K562 (cell line): ENCODE data around the gene MYLIP. TPM values are rescaled to one million over a fixed set of nuclear protein-coding genes. Genes with fewer than 3 reads are reported as not detected.

Experiments used
- ATAC-seq: fragments of 200-7000 bp; cut with Tn5 transposase; 3 replicates; pipeline ENCODE4 v1.9.1; 2020; ENCODE audit warnings: moderate library complexity
- BruUV-seq: library from RNA; stranded (reverse); fragments of 400-500 nt; replicated peaks from 2 replicates; lab custom pipeline; 2021; lab: Mats Ljungman, UMichigan
- CTCF ChIA-PET: fragments of 300-600 bp; formaldehyde crosslinking; extraction: SDS; loops from one replicate; lab custom pipeline; 2021; ENCODE audit warnings: low intra/inter-chr PET ratio; lab: Yijun Ruan, JAX
- POLR2A ChIA-PET: fragments of 300-600, 350-650 bp; sonication (Branson Sonifier 250); formaldehyde crosslinking; extraction: SDS; loops from one replicate; lab custom pipeline; 2021; ENCODE audit warnings: antibody characterized with exemption, inconsistent platforms; lab: Yijun Ruan, JAX
- DNase-seq, 4 experiments: peaks; one replicate each; pipeline versions ENCODE4 v3.0.0 to v3.0.0-alpha.2; 2011 to 2018; ENCODE audit warnings: low spot score in 3 of 4, mixed read lengths in 3 of 4; ENCODE audit errors: extremely low read depth in 1 of 4
- FAIRE-seq: peaks from 2 replicates; lab custom pipeline; 2011; peaks lifted over from hg19 to GRCh38; lab: Jason Lieb, UNC
- H2AFZ ChIP-seq: 2 replicates; pipeline ENCODE4 v1.6.0; 2011; ENCODE audit warnings: low read depth, low read length, control low read depth, inconsistent platforms
- H3K27ac ChIP-seq: fragments of 200-600 bp; 3 replicates; pipeline ENCODE4 v1.8.0; 2011; ENCODE audit warnings: low read depth, mild to moderate bottlenecking, control low read depth, inconsistent platforms, low read length, moderate library complexity, mixed read lengths; ENCODE audit errors: extremely low read depth
- H3K27me3 ChIP-seq, 2 experiments: fragments of 300-600 bp in 1 of 2; 2 replicates in 1 of 2; 3 replicates in 1 of 2; pipeline versions ENCODE4 v1.6.0 to v1.8.0; 2011; ENCODE audit warnings: inconsistent platforms in 2 of 2, low read length in 2 of 2, mild to moderate bottlenecking in 1 of 2, mixed read lengths in 1 of 2, moderate library complexity in 1 of 2; ENCODE audit not compliant: control insufficient read depth in 2 of 2, insufficient read depth in 2 of 2
- H3K36me3 ChIP-seq: fragments of 300-600 bp; 3 replicates; pipeline ENCODE4 v1.8.0; 2011; ENCODE audit warnings: mild to moderate bottlenecking, low read length, inconsistent platforms; ENCODE audit not compliant: control insufficient read depth, insufficient read depth
- H3K4me1 ChIP-seq, 2 experiments: fragments of 200-600 bp in 1 of 2; replicated peaks in 1 of 2; 2 replicates in 1 of 2; 3 replicates in 1 of 2; pipeline versions ENCODE4 v1.5.1 to v1.8.0; 2011; ENCODE audit warnings: inconsistent platforms in 2 of 2, low read length in 2 of 2, mild to moderate bottlenecking in 1 of 2, mixed read lengths in 1 of 2, moderate library complexity in 1 of 2; ENCODE audit not compliant: control insufficient read depth in 2 of 2, insufficient read depth in 2 of 2
- H3K4me2 ChIP-seq: 2 replicates; pipeline ENCODE4 v1.6.1; 2011; ENCODE audit warnings: low read length, control low read depth, inconsistent platforms, mixed read lengths; ENCODE audit not compliant: insufficient read depth
- H3K4me3 ChIP-seq: fragments of 200-600 bp; sonication (generic), shearing (Covaris generic); 2 replicates; pipeline ENCODE4 v1.5.1; 2016; ENCODE audit warnings: control low read depth, inconsistent platforms
- H3K79me2 ChIP-seq: fragments of 200-600 bp; 3 replicates; pipeline ENCODE4 v1.8.0; 2011; ENCODE audit warnings: low read length, inconsistent platforms; ENCODE audit not compliant: control insufficient read depth, insufficient read depth
- H3K9ac ChIP-seq, 2 experiments: 2 replicates each; pipeline versions ENCODE4 v1.6.0 to v1.6.1; 2011; ENCODE audit warnings: low read depth in 2 of 2, low read length in 2 of 2, control low read depth in 1 of 2, inconsistent platforms in 1 of 2, mild to moderate bottlenecking in 1 of 2, mixed read lengths in 1 of 2; ENCODE audit not compliant: insufficient read depth in 1 of 2
- H3K9me1 ChIP-seq: one replicate; pipeline ENCODE4 v1.6.0; 2011; ENCODE audit warnings: inconsistent platforms, mild to moderate bottlenecking, low read length, moderate library complexity; ENCODE audit not compliant: control insufficient read depth, insufficient read depth
- H3K9me3 ChIP-seq: replicated peaks from 2 replicates; pipeline ENCODE4 v1.5.1; 2011; ENCODE audit warnings: low read depth, low read length, inconsistent platforms; ENCODE audit not compliant: control insufficient read depth, insufficient read depth
- H4K20me1 ChIP-seq: replicated peaks from 2 replicates; pipeline ENCODE4 v1.6.1; 2011; ENCODE audit warnings: low read length, inconsistent platforms, mixed read lengths; ENCODE audit not compliant: control insufficient read depth, insufficient read depth
- WGBS: fragments of 100-300 bp; shearing (Covaris generic); methylation state at CpG from one replicate; pipeline ENCODE4 v1.1.6; 2016; ENCODE audit warnings: low coverage, mixed read lengths; ENCODE audit not compliant: insufficient coverage; ENCODE audit errors: missing lambda C conversion rate; 5-methylcytosine and 5-hydroxymethylcytosine counted together
- in situ Hi-C: fragments of 300-500 bp; cut with MboI; formaldehyde crosslinking; loops from 4 replicates; pipeline ENCODE4 v1.15.0; 2018; ENCODE audit warnings: inconsistent platforms, mixed read lengths
- intact Hi-C: fragments of 100-400 bp; cut with micrococcal nuclease; formaldehyde crosslinking; loops from 2 replicates; pipeline ENCODE4 v1.14.2; 2022
- polyA plus RNA-seq, 8 experiments: library from polyadenylated mRNA; depleted of rRNA in 4 of 8; stranded (reverse) in 5 of 8; unstranded in 3 of 8; fragments of >200 nt; fragmentation: Nextera tagmentation in 2 of 8; fragmentation: Illumina TruSeq in 1 of 8; extraction: Ambion mirVana in 2 of 8; extraction: Trizol in 1 of 8; gene quantifications; 2 replicates each; pipeline versions ENCODE4 v1.2.1 to v1.2.3, GENCODE V29; 2011 to 2014; ENCODE audit warnings: inconsistent platforms in 1 of 8, missing spikeins in 1 of 8
- total RNA-seq, 7 experiments: library from RNA; depleted of rRNA in 6 of 7; stranded (reverse); fragments of >200 nt in 6 of 7; fragmentation: Illumina TruSeq in 2 of 7; extraction: Trizol in 2 of 7; gene quantifications; 2 replicates each; pipeline versions ENCODE4 v1.2.1 to v1.2.3, GENCODE V29; 2011 to 2021; ENCODE audit warnings: low replicate concordance in 1 of 7
- TF ChIP-seq, protein P1 (sequence below): sonication (generic); formaldehyde crosslinking; IDR thresholded peaks from 2 replicates; pipeline ENCODE4 v1.8.0; 2022; ENCODE audit warnings: mild to moderate bottlenecking, missing genetic modification reagents

Gene MYLIP
- total and polyA plus RNA-seq, 9 of the 15 experiments (the other 6 are each of a cell fraction or from before 2014, with no cell fraction given) = 10.8 to 43.5 (median 31.5) TPM

DNA sequence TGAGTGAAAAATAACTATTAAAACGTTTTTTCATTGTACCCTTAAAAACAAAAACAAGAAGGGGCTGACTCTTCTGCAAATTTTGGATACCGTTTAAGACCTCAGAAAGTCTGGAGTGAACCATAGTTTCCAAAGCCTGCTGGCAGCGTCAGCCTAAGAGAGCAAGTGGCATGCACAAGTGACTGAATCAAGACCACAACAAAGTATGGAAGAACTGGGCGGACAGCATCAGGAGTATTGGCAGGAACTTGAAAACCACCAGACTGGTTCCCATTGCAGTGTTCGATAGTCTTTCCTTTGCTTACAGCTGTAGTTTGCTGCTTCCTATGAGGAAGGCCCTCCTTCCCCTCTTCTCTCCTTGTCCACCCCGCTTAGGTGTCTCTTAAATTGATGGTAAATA, 33.7 kb upstream of the MYLIP start:
- DNase-seq (no peak), ATAC-seq (no peak), FAIRE-seq (no peak)
- H3K36me3 ChIP-seq = no peaks in the 10 kb centered on the region
- WGBS = 56% methylated on average over 6 of the region's 6 CpGs
- TF ChIP-seq, protein P1, sequence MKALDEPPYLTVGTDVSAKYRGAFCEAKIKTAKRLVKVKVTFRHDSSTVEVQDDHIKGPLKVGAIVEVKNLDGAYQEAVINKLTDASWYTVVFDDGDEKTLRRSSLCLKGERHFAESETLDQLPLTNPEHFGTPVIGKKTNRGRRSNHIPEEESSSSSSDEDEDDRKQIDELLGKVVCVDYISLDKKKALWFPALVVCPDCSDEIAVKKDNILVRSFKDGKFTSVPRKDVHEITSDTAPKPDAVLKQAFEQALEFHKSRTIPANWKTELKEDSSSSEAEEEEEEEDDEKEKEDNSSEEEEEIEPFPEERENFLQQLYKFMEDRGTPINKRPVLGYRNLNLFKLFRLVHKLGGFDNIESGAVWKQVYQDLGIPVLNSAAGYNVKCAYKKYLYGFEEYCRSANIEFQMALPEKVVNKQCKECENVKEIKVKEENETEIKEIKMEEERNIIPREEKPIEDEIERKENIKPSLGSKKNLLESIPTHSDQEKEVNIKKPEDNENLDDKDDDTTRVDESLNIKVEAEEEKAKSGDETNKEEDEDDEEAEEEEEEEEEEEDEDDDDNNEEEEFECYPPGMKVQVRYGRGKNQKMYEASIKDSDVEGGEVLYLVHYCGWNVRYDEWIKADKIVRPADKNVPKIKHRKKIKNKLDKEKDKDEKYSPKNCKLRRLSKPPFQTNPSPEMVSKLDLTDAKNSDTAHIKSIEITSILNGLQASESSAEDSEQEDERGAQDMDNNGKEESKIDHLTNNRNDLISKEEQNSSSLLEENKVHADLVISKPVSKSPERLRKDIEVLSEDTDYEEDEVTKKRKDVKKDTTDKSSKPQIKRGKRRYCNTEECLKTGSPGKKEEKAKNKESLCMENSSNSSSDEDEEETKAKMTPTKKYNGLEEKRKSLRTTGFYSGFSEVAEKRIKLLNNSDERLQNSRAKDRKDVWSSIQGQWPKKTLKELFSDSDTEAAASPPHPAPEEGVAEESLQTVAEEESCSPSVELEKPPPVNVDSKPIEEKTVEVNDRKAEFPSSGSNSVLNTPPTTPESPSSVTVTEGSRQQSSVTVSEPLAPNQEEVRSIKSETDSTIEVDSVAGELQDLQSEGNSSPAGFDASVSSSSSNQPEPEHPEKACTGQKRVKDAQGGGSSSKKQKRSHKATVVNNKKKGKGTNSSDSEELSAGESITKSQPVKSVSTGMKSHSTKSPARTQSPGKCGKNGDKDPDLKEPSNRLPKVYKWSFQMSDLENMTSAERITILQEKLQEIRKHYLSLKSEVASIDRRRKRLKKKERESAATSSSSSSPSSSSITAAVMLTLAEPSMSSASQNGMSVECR (CRISPR knock-in tag) = no peak
- in situ Hi-C loops (no loop called here), intact Hi-C loops (no loop called here)
- ChIA-PET POLR2A (no interaction called here), CTCF (no interaction called here)
- peak overlapping the region; percentile 33; the same call in 1 of the 2 replicates for H2AFZ ChIP-seq
- no peaks in the 10 kb centered on the region for H3K79me2 ChIP-seq
- H3K4me3 ChIP-seq = no peak overlapping the region
- peaks cover 0 to 20% of the 10 kb centered on the region in 2 experiments; a peak in 4 of 5 replicates for H3K4me1 ChIP-seq
- no peak overlapping the region for H3K9ac ChIP-seq
- no peak overlapping the region for H3K27ac ChIP-seq
- no peaks in the 10 kb centered on the region for H4K20me1 ChIP-seq
- H3K9me3 ChIP-seq = peaks cover 12% of the 10 kb centered on the region
- no TSS peak for BruUV-seq
- no peaks in the 10 kb centered on the region for H3K27me3 ChIP-seq
- no peak overlapping the region for H3K4me2 ChIP-seq
- no peaks in the 10 kb centered on the region for H3K9me1 ChIP-seq
